CD4-positive, alpha-beta T cell treated with Interleukin-6 for 4 hours (primary cell): ENCODE data around the gene ZBTB32.
"Not testable (repeated sequence)": the region's sequence is repeated elsewhere in the genome, so short reads cannot be mapped to it uniquely, and the experiment has no call there.

ENCODE experiments used
- DNase-seq: peaks from one replicate; pipeline ENCODE4 v3.0.0-alpha.2; 2020; ENCODE audit warnings: mixed read lengths

The ZBTB32 gene

GRCh38 chr19:35721374-35721773 is 17.0 kb downstream of the ZBTB32 start:
- DNase-seq, result no peak

GRCh38 chr19:35722461-35722860 is 18.1 kb downstream of the ZBTB32 start:
- DNase-seq, result no peak

- DNase-seq, result no peak
These were observed 18.5 kb downstream of the ZBTB32 start for GRCh38 chr19:35722897-35723296.

GRCh38 chr19:35723671-35724070 is 19.3 kb downstream of the ZBTB32 start:
- no peak for DNase-seq

GRCh38 chr19:35724132-35724531 is 19.8 kb downstream of the ZBTB32 start:
- not testable (repeated sequence) for DNase-seq

- DNase-seq, result no peak
These were observed 20.2 kb downstream of the ZBTB32 start for GRCh38 chr19:35724560-35724959.

GRCh38 chr19:35725216-35725861 is 21.0 kb downstream of the ZBTB32 start:
- DNase-seq, result no peak

- DNase-seq, result no peak
These were observed 22.9 kb downstream of the ZBTB32 start for GRCh38 chr19:35727053-35727955.

- no peak for DNase-seq
These were observed 23.8 kb downstream of the ZBTB32 start for GRCh38 chr19:35727956-35728706.

- DNase-seq, result no peak
These were observed 24.7 kb downstream of the ZBTB32 start for GRCh38 chr19:35729021-35729420.

- DNase-seq, result no peak
These were observed 25.4 kb downstream of the ZBTB32 start for GRCh38 chr19:35729763-35730162.

- no peak for DNase-seq
These were observed 26.0 kb downstream of the ZBTB32 start for GRCh38 chr19:35730326-35730725.

GRCh38 chr19:35731353-35731752 is 27.0 kb downstream of the ZBTB32 start:
- DNase-seq, result no peak

- DNase-seq, result no peak
These were observed 27.5 kb downstream of the ZBTB32 start for GRCh38 chr19:35731779-35732405.

- no peak for DNase-seq
These were observed 28.3 kb downstream of the ZBTB32 start for GRCh38 chr19:35732540-35733179.

GRCh38 chr19:35733180-35734125 is 29.1 kb downstream of the ZBTB32 start:
- DNase-seq, result no peak

GRCh38 chr19:35734273-35734672 is 29.9 kb downstream of the ZBTB32 start:
- DNase-seq, result no peak

GRCh38 chr19:35734889-35735288 is 30.5 kb downstream of the ZBTB32 start:
- no peak for DNase-seq

GRCh38 chr19:35736913-35737886 is 32.8 kb downstream of the ZBTB32 start:
- peak; percentile 38 for DNase-seq
